Measurements from ENCODE around the gene PRLR. TPM values are rescaled to one million over a fixed set of nuclear protein-coding genes. Genes with fewer than 3 reads are reported as not detected.

Gene PRLR
- polyA plus RNA-seq, 1 donor from 2014 or later = 0.50 TPM

GRCh38 chr5:35195472-35195852, 34.8 kb downstream of the PRLR start:
- TF ChIP-seq CTCF (IDR thresholded peaks at IDR 0.05; ENCODE audit: poor library complexity, severe bottlenecking) = no peak

DNA sequence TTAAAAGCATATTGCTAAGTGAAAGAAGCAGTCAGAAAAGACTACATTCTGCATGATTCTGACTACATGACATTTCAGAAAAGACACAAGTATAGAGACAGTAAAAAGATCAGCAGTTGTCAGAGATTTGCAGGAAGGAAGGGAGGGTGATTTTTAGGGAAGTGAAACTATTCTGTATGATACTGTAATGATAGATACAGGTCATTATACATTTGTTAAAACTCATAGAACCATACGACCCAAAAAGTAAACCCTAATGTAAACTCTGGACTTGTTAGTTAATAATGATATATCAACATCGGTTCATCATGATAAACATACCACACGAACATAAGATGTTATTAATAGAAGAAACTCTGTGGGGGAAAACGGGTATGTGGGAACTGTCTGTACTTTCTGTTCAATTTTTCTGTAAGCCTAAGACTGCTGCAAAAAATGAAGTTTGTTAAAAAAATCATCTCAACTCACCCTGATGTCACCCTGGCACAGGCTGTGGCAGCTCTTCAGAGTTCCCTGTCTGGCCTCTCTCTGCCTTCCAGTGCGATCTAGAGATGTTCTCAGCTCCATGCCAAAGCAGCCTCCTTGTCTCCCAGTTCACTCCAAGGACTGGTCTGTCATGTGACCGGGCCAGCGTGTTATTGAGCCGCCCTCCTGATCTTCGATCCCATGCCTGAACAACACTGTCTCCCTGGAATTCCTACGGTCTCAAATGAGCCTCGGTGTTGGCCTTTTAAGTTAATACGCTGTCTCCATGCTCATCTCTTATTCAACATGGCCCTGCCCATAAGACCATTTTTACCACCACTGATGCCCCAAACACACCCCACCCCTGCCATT, 35.4 kb downstream of the PRLR start:
- no peaks in the 10 kb centered on the region for H3K9me3 ChIP-seq (ENCODE audit: low read length)

More at GRCh38 chr5:35195472-35195852, 34.8 kb downstream of the PRLR start:
- no peaks in the 10 kb centered on the region for H3F3A ChIP-seq (ENCODE audit: insufficient read depth, low read length, poor library complexity, severe bottlenecking)
- no peaks in the 10 kb centered on the region for H3K79me2 ChIP-seq (replicated peaks; ENCODE audit: insufficient read depth, low read length)
- H3K4me2 ChIP-seq (ENCODE audit: low read length) = no peak overlapping the region
- H3K9me2 ChIP-seq (ENCODE audit: insufficient read depth, low read length) = no peaks in the 10 kb centered on the region
- no peaks in the 10 kb centered on the region for H3K27me3 ChIP-seq (ENCODE audit: insufficient read depth, low read depth, low read length)
- no peaks in the 10 kb centered on the region for H3K36me3 ChIP-seq (ENCODE audit: insufficient read depth, low read length)
- H3K9ac ChIP-seq (ENCODE audit: low read length) = no peak overlapping the region
- H2AFZ ChIP-seq (ENCODE audit: low read depth, low read length) = no peak overlapping the region
- H3K4me3 ChIP-seq (ENCODE audit: low read length) = no peak overlapping the region
- H3K27ac ChIP-seq (ENCODE audit: low read length) = no peak overlapping the region
- H4K20me1 ChIP-seq (ENCODE audit: insufficient read depth) = no peaks in the 10 kb centered on the region
- H3K9me3 ChIP-seq (ENCODE audit: low read length) = no peaks in the 10 kb centered on the region

GRCh38 chr5:35192506-35192905, 37.8 kb downstream of the PRLR start:
- Histone ChIP-seq H4K20me1 (ENCODE audit: insufficient read depth) (no peaks in the 10 kb centered on the region), H3K36me3 (ENCODE audit: insufficient read depth, low read length) (no peaks in the 10 kb centered on the region), H3K9ac (ENCODE audit: low read length) (no peak overlapping the region), H3K27me3 (ENCODE audit: insufficient read depth, low read depth, low read length) (no peaks in the 10 kb centered on the region), H3K4me2 (ENCODE audit: low read length) (no peak overlapping the region), H3K9me3 (ENCODE audit: low read length) (no peaks in the 10 kb centered on the region), H3F3A (ENCODE audit: insufficient read depth, low read length, poor library complexity, severe bottlenecking) (no peaks in the 10 kb centered on the region), H3K27ac (ENCODE audit: low read length) (no peak overlapping the region), H3K79me2 (replicated peaks; ENCODE audit: insufficient read depth, low read length) (no peaks in the 10 kb centered on the region), H2AFZ (ENCODE audit: low read depth, low read length) (no peak overlapping the region), H3K4me3 (ENCODE audit: low read length) (no peak overlapping the region), H3K9me2 (ENCODE audit: insufficient read depth, low read length) (no peaks in the 10 kb centered on the region)
- TF ChIP-seq EZH2 (IDR thresholded peaks at IDR 0.05; ENCODE audit: borderline replicate concordance, insufficient read depth, low read length, poor library complexity, severe bottlenecking) = no peak
- no peak for TF ChIP-seq POLR2AphosphoS5 (IDR thresholded peaks at IDR 0.05)
- TF ChIP-seq CTCF (IDR thresholded peaks at IDR 0.05; ENCODE audit: poor library complexity, severe bottlenecking) = no peak
- TF ChIP-seq MXI1 (conservative IDR thresholded peaks at IDR 0.05; ENCODE audit: poor library complexity, severe bottlenecking) = no peak
- no peak for TF ChIP-seq EP300 (conservative IDR thresholded peaks at IDR 0.05; ENCODE audit: poor library complexity, severe bottlenecking)
- TF ChIP-seq SMC3 (conservative IDR thresholded peaks at IDR 0.05; ENCODE audit: poor library complexity) = no peak
- TF ChIP-seq RAD21 (conservative IDR thresholded peaks at IDR 0.05) = no peak

More for the DNA sequence above, 35.4 kb downstream of the PRLR start:
- TF ChIP-seq RAD21 (conservative IDR thresholded peaks at IDR 0.05) (no peak), SMC3 (conservative IDR thresholded peaks at IDR 0.05; ENCODE audit: poor library complexity) (no peak), CTCF (IDR thresholded peaks at IDR 0.05; ENCODE audit: poor library complexity, severe bottlenecking) (no peak), EZH2 (IDR thresholded peaks at IDR 0.05; ENCODE audit: borderline replicate concordance, insufficient read depth, low read length, poor library complexity, severe bottlenecking) (no peak)
- no peaks in the 10 kb centered on the region for H3K36me3 ChIP-seq (ENCODE audit: insufficient read depth, low read length)
- H2AFZ ChIP-seq (ENCODE audit: low read depth, low read length) = no peak overlapping the region
- H3K9me2 ChIP-seq (ENCODE audit: insufficient read depth, low read length) = no peaks in the 10 kb centered on the region
- H3K79me2 ChIP-seq (replicated peaks; ENCODE audit: insufficient read depth, low read length) = no peaks in the 10 kb centered on the region
- H3K27ac ChIP-seq (ENCODE audit: low read length) = no peak overlapping the region
- H3K4me3 ChIP-seq (ENCODE audit: low read length) = no peak overlapping the region
- no peaks in the 10 kb centered on the region for H3K27me3 ChIP-seq (ENCODE audit: insufficient read depth, low read depth, low read length)
- H3K9ac ChIP-seq (ENCODE audit: low read length) = no peak overlapping the region
- H4K20me1 ChIP-seq (ENCODE audit: insufficient read depth) = no peaks in the 10 kb centered on the region
- no peaks in the 10 kb centered on the region for H3F3A ChIP-seq (ENCODE audit: insufficient read depth, low read length, poor library complexity, severe bottlenecking)
- no peak overlapping the region for H3K4me2 ChIP-seq (ENCODE audit: low read length)

Data from neural cell (in vitro differentiated cells).